NCI-H1930 (cell line): ENCODE results near the gene UNK.

Source experiments
- DNase-seq, 2 experiments: peaks; one replicate each; lab custom pipeline; 2025; lab: John Stamatoyannopoulos, UW

Gene UNK

GRCh38 chr17:75874323-75875181, 89.9 kb downstream of the UNK start:
- no peak for DNase-seq
